H1 (cell line): ENCODE measurements around the gene IQCK. TPM values are rescaled to one million over a fixed set of nuclear protein-coding genes. Genes with fewer than 3 reads are reported as not detected.

ENCODE experiments used
- CTCF ChIA-PET: fragments of 300-600 bp; sonication (Branson Sonifier 250); formaldehyde crosslinking; loops from one replicate; lab custom pipeline; 2021; ENCODE audit not compliant: partially characterized antibody; lab: Charles Lee
- POLR2A ChIA-PET: fragments of 300-600 bp; sonication (Branson Sonifier 250); formaldehyde crosslinking; loops from one replicate; lab custom pipeline; 2021; ENCODE audit warnings: inconsistent platforms; ENCODE audit not compliant: partially characterized antibody; lab: Charles Lee
- DNase-seq, 2 experiments: peaks; one replicate each; pipeline versions ENCODE4 v3.0.0 to v3.0.0-alpha.2; 2010 to 2022; ENCODE audit warnings: low spot score in 2 of 2, low read depth in 1 of 2, mixed read lengths in 1 of 2
- FAIRE-seq: peaks from 2 replicates; lab custom pipeline; 2011; peaks lifted over from hg19 to GRCh38; lab: Jason Lieb, UNC
- H2AFZ ChIP-seq: 2 replicates; pipeline ENCODE4 v1.8.1; 2012; ENCODE audit warnings: low read length, inconsistent platforms
- H2AK5ac ChIP-seq: 2 replicates; pipeline ENCODE4 v1.6.1; 2013; ENCODE audit warnings: low read depth, low read length
- H2BK120ac ChIP-seq: replicated peaks from 2 replicates; pipeline ENCODE3; 2013; ENCODE audit warnings: low read depth, low read length, inconsistent platforms
- H2BK12ac ChIP-seq: 2 replicates; pipeline ENCODE4 v1.6.1; 2013; ENCODE audit warnings: low read depth, low read length
- H2BK15ac ChIP-seq: 2 replicates; pipeline ENCODE4 v1.6.1; 2013; ENCODE audit warnings: low read length
- H2BK20ac ChIP-seq: 2 replicates; pipeline ENCODE4 v1.6.1; 2013; ENCODE audit warnings: low read length
- H2BK5ac ChIP-seq: 2 replicates; pipeline ENCODE4 v1.6.1; 2013; ENCODE audit warnings: low read depth, low read length
- H3K14ac ChIP-seq: 2 replicates; pipeline ENCODE4 v1.6.1; 2013; ENCODE audit warnings: inconsistent platforms; ENCODE audit not compliant: insufficient read length
- H3K18ac ChIP-seq: 2 replicates; pipeline ENCODE4 v1.6.1; 2013; ENCODE audit warnings: low read length; ENCODE audit errors: extremely low read depth
- H3K23ac ChIP-seq: 2 replicates; pipeline ENCODE4 v1.6.1; 2013; ENCODE audit warnings: inconsistent platforms; ENCODE audit not compliant: insufficient read length
- H3K23me2 ChIP-seq: 2 replicates; pipeline ENCODE4 v1.6.1; 2013; ENCODE audit warnings: low read depth, low read length
- H3K27ac ChIP-seq: 2 replicates; pipeline ENCODE4 v1.6.1; 2011; ENCODE audit warnings: low read depth, low read length, inconsistent platforms
- H3K27me3 ChIP-seq, 4 experiments: replicated peaks in 1 of 4; 1 replicate in 1 of 4; 2 replicates in 3 of 4; pipeline versions ENCODE4 v1.6.1 to v1.8.1; 2011 to 2013; ENCODE audit warnings: low read length in 3 of 4, mild to moderate bottlenecking in 3 of 4, inconsistent platforms in 2 of 4, mixed read lengths in 2 of 4, moderate library complexity in 1 of 4; ENCODE audit not compliant: control insufficient read depth in 3 of 4, insufficient read depth in 3 of 4; ENCODE audit errors: extremely low read depth in 1 of 4
- H3K36me3 ChIP-seq, 4 experiments: 2 replicates each; pipeline versions ENCODE4 v1.6.1 to v1.8.1; 2011 to 2013; ENCODE audit warnings: mild to moderate bottlenecking in 4 of 4, low read length in 3 of 4, moderate library complexity in 2 of 4, control low read depth in 1 of 4, inconsistent platforms in 1 of 4; ENCODE audit not compliant: insufficient read depth in 4 of 4, control insufficient read depth in 2 of 4
- H3K4ac ChIP-seq: replicated peaks from 2 replicates; pipeline ENCODE3; 2013; ENCODE audit warnings: low read length, low read depth, mixed read lengths, inconsistent platforms; ENCODE audit not compliant: insufficient read length
- H3K4me1 ChIP-seq, 4 experiments: replicated peaks in 1 of 4; 1 replicate in 1 of 4; 2 replicates in 3 of 4; pipeline versions ENCODE4 v1.6.1 to v1.8.1; 2011 to 2013; ENCODE audit warnings: low read length in 3 of 4, inconsistent platforms in 2 of 4, mixed read lengths in 1 of 4; ENCODE audit not compliant: insufficient read depth in 4 of 4, control insufficient read depth in 3 of 4
- H3K4me2 ChIP-seq, 2 experiments: 2 replicates each; pipeline versions ENCODE4 v1.6.1 to v1.8.1; 2011 to 2013; ENCODE audit warnings: low read depth in 2 of 2, low read length in 2 of 2, control low read depth in 1 of 2, inconsistent platforms in 1 of 2, mild to moderate bottlenecking in 1 of 2; ENCODE audit not compliant: insufficient read depth in 1 of 2
- H3K4me3 ChIP-seq, 4 experiments: fragments of 200-600, 300-600 bp in 1 of 4; sonication (generic), shearing (Covaris generic), sonication (Bioruptor Twin) in 1 of 4; 2 replicates each; pipeline versions ENCODE4 v1.5.1 to v1.8.1; 2011 to 2016; ENCODE audit warnings: low read length in 4 of 4, low read depth in 3 of 4, control low read depth in 2 of 4, inconsistent platforms in 2 of 4, mild to moderate bottlenecking in 2 of 4, mixed read lengths in 1 of 4, moderate library complexity in 1 of 4; ENCODE audit not compliant: insufficient read depth in 2 of 4; ENCODE audit errors: extremely low read depth in 1 of 4
- H3K56ac ChIP-seq: replicated peaks from 2 replicates; pipeline ENCODE3; 2013; ENCODE audit warnings: low read depth, mild to moderate bottlenecking, mixed read lengths, low read length, inconsistent platforms; ENCODE audit not compliant: insufficient read length
- H3K79me1 ChIP-seq: 2 replicates; pipeline ENCODE4 v1.6.1; 2013; ENCODE audit warnings: low read depth, low read length, control low read depth
- H3K79me2 ChIP-seq, 2 experiments: 2 replicates each; pipeline versions ENCODE4 v1.6.1 to v1.8.1; 2012 to 2013; ENCODE audit warnings: low read length in 2 of 2, mild to moderate bottlenecking in 2 of 2, inconsistent platforms in 1 of 2; ENCODE audit not compliant: insufficient read depth in 2 of 2, control insufficient read depth in 1 of 2
- H3K9ac ChIP-seq, 4 experiments: replicated peaks in 1 of 4; 1 replicate in 1 of 4; 2 replicates in 3 of 4; pipeline versions ENCODE4 v1.6.1 to v1.8.1; 2011 to 2013; ENCODE audit warnings: low read depth in 3 of 4, low read length in 3 of 4, control low read depth in 2 of 4, mild to moderate bottlenecking in 2 of 4, moderate library complexity in 2 of 4, inconsistent platforms in 1 of 4; ENCODE audit errors: extremely low read depth in 1 of 4
- H3K9me3 ChIP-seq, 2 experiments: 2 replicates each; pipeline versions ENCODE4 v1.6.1 to v1.8.1; 2012 to 2013; ENCODE audit warnings: mild to moderate bottlenecking in 2 of 2, moderate library complexity in 2 of 2, control low read depth in 1 of 2, inconsistent platforms in 1 of 2, low read depth in 1 of 2, low read length in 1 of 2, mixed read lengths in 1 of 2; ENCODE audit not compliant: insufficient read depth in 2 of 2
- H4K20me1 ChIP-seq, 2 experiments: replicated peaks in 1 of 2; 2 replicates each; pipeline versions ENCODE3 to v1.8.1; 2011 to 2013; ENCODE audit warnings: inconsistent platforms in 2 of 2, low read length in 2 of 2, mild to moderate bottlenecking in 1 of 2; ENCODE audit not compliant: insufficient read depth in 2 of 2, control insufficient read depth in 1 of 2
- H4K5ac ChIP-seq: 2 replicates; pipeline ENCODE4 v1.6.1; 2013; ENCODE audit warnings: low read length, low read depth, mixed read lengths, inconsistent platforms; ENCODE audit not compliant: insufficient read length
- H4K8ac ChIP-seq: 2 replicates; pipeline ENCODE4 v1.8.0; 2013; ENCODE audit warnings: mild to moderate bottlenecking, moderate library complexity, low read length, inconsistent platforms; ENCODE audit not compliant: insufficient read depth; ENCODE audit errors: extremely low read depth
- H4K91ac ChIP-seq: replicated peaks from 2 replicates; pipeline ENCODE3; 2013; ENCODE audit warnings: low read length, mixed read lengths, inconsistent platforms; ENCODE audit not compliant: insufficient read length
- ATF2 ChIP-seq: IDR thresholded peaks from 2 replicates; pipeline ENCODE4 v1.6.1; 2012; ENCODE audit warnings: low read length, inconsistent platforms
- ATF3 ChIP-seq: IDR thresholded peaks from 2 replicates; pipeline ENCODE4 v1.6.1; 2011; ENCODE audit warnings: low read depth, mild to moderate bottlenecking, low read length; ENCODE audit not compliant: insufficient read depth
- BACH1 ChIP-seq: IDR thresholded peaks from 2 replicates; pipeline ENCODE4 v1.6.1; 2012; ENCODE audit warnings: low read length, improper control_type of control experiment
- CHD1 ChIP-seq: IDR thresholded peaks from 2 replicates; pipeline ENCODE4 v1.6.1; 2012; ENCODE audit warnings: low read depth, low read length, improper control_type of control experiment
- E2F6 ChIP-seq: IDR thresholded peaks from 2 replicates; pipeline ENCODE4 v1.6.1; 2012; ENCODE audit warnings: inconsistent platforms
- GTF2F1 ChIP-seq: IDR thresholded peaks from 2 replicates; pipeline ENCODE4 v1.6.1; 2012; ENCODE audit warnings: low read depth, low read length, improper control_type of control experiment, borderline replicate concordance
- RAD21 ChIP-seq, 2 experiments: IDR thresholded peaks in 1 of 2; conservative IDR thresholded peaks in 1 of 2; 2 replicates each; pipeline ENCODE4 v1.6.1; 2011; ENCODE audit warnings: low read depth in 2 of 2, low read length in 2 of 2, improper control_type of control experiment in 1 of 2, inconsistent platforms in 1 of 2, mild to moderate bottlenecking in 1 of 2, moderate library complexity in 1 of 2
- RFX5 ChIP-seq: IDR thresholded peaks from 2 replicates; pipeline ENCODE4 v1.6.1; 2011; ENCODE audit warnings: low read depth, low read length, improper control_type of control experiment, borderline replicate concordance
- SP4 ChIP-seq: IDR thresholded peaks from 2 replicates; pipeline ENCODE4 v1.6.1; 2012; ENCODE audit warnings: low read length, inconsistent platforms
- TEAD4 ChIP-seq: IDR thresholded peaks from 2 replicates; pipeline ENCODE4 v1.6.1; 2012; ENCODE audit warnings: low read depth, low read length, inconsistent platforms, mixed read lengths
- YY1 ChIP-seq: IDR thresholded peaks from 2 replicates; pipeline ENCODE4 v1.6.1; 2011; ENCODE audit warnings: low read depth, mild to moderate bottlenecking, low read length
- WGBS, 2 experiments: shearing (Covaris generic) in 1 of 2; methylation state at CpG; one replicate each; pipeline versions ENCODE4 v1.1.6 to v1.1.7; 2013 to 2015; ENCODE audit warnings: low lambda C conversion rate in 2 of 2, mixed read lengths in 2 of 2, inconsistent platforms in 1 of 2, low coverage in 1 of 2, missing lambda C conversion rate in 1 of 2; ENCODE audit not compliant: insufficient replicate concordance in 2 of 2, insufficient coverage in 1 of 2, insufficient read length in 1 of 2; ENCODE audit errors: extremely low coverage in 1 of 2, missing lambda C conversion rate in 1 of 2; 5-methylcytosine and 5-hydroxymethylcytosine counted together
- polyA plus RNA-seq, 7 experiments: library from polyadenylated mRNA; depleted of rRNA in 3 of 7; stranded (reverse) in 5 of 7; unstranded in 2 of 7; fragments of >200 nt in 5 of 7; fragments of 200-250 nt in 2 of 7; gene quantifications; 1 replicate in 5 of 7; 2 replicates in 1 of 7; 4 replicates in 1 of 7; pipeline versions ENCODE4 v1.2.1 to v1.2.3, GENCODE V29; 2011 to 2013; ENCODE audit warnings: missing spikeins in 2 of 7, mixed read lengths in 2 of 7
- total RNA-seq: library from RNA; stranded (reverse); fragmentation: NEBNext Ultra II Directional; extraction: Animal tissue kit (Norgen Biotek cat#: 25700); gene quantifications from 2 replicates; pipeline ENCODE4 v1.2.1, GENCODE V29; 2021

The IQCK gene
- total and polyA plus RNA-seq, 2 of the 8 experiments (the other 6 are each of a cell fraction or from before 2014, with no cell fraction given) = 6.2 to 9.3 TPM

GRCh38 chr16:19677402-19677801, 40.7 kb upstream of the IQCK start:
- H3K18ac ChIP-seq = no peak overlapping the region
- no peak overlapping the region for H3K9ac ChIP-seq
- no peaks in the 10 kb centered on the region for H4K20me1 ChIP-seq
- peaks cover 0 to 5% (median 0%) of the 10 kb centered on the region in 4 experiments; a peak in 4 of 8 replicates for H3K36me3 ChIP-seq
- H3K79me2 ChIP-seq = no peaks in the 10 kb centered on the region
- no peak overlapping the region for H3K27ac ChIP-seq
- no peaks in the 10 kb centered on the region for H3K27me3 ChIP-seq
- H4K8ac ChIP-seq = no peak overlapping the region
- DNase-seq (no peak), FAIRE-seq (no peak)
- no peak overlapping the region for H2BK20ac ChIP-seq
- no peak overlapping the region for H2BK12ac ChIP-seq
- no peak overlapping the region for H2BK15ac ChIP-seq
- no peak overlapping the region for H4K5ac ChIP-seq
- ChIA-PET CTCF (interaction anchor here (1.1 kb wide), 1 partner anchor 209 kb away, joined by 5 read pairs; no protein-coding TSS in a partner anchor), POLR2A (interaction anchor here (1.0 to 1.2 kb wide), 3 partner anchors 9 to 121 kb away, joined by 3 to 5 read pairs (median 3); no protein-coding TSS in a partner anchor)
- no peak overlapping the region for H3K4ac ChIP-seq
- no peaks in the 10 kb centered on the region for H3K23me2 ChIP-seq
- no peak overlapping the region for H4K91ac ChIP-seq
- no peak overlapping the region for H2AFZ ChIP-seq
- H2AK5ac ChIP-seq = no peak overlapping the region
- H3K14ac ChIP-seq = no peak overlapping the region
- no peaks in the 10 kb centered on the region for H3K9me3 ChIP-seq
- H3K23ac ChIP-seq = no peak overlapping the region
- no peaks in the 10 kb centered on the region for H3K79me1 ChIP-seq
- H2BK120ac ChIP-seq = no peak overlapping the region
- WGBS, 2 experiments = 91% methylated on average over 7 of the region's 7 CpGs; no CpG with 5 or more reads in 1 of the 2 experiments
- no peak overlapping the region for H3K56ac ChIP-seq
- no peaks in the 10 kb centered on the region for H3K4me1 ChIP-seq
- no peak overlapping the region for H3K4me2 ChIP-seq
- H3K4me3 ChIP-seq = no peak overlapping the region
- H2BK5ac ChIP-seq = no peak overlapping the region
- TF ChIP-seq SP4 = no peak
- TF ChIP-seq GTF2F1 = no peak
- no peak for TF ChIP-seq CHD1
- TF ChIP-seq BACH1 = no peak
- TF ChIP-seq ATF2 = no peak
- no peak for TF ChIP-seq RFX5
- TF ChIP-seq RAD21 (IDR thresholded peaks at IDR 0.05 in 1 of 2, conservative IDR thresholded peaks at IDR 0.05 in 1 of 2; ENCODE audit: low read depth in 2 of 2, low read length in 2 of 2) = no peak
- TF ChIP-seq E2F6 = no peak
- TF ChIP-seq TEAD4 = no peak
- no peak for TF ChIP-seq YY1
- no peak for TF ChIP-seq ATF3
